H1 (cell line): Measurements from ENCODE around the gene SMS. TPM values are rescaled to one million over a fixed set of nuclear protein-coding genes. Genes with fewer than 3 reads are reported as not detected.

ENCODE experiments used
- ASH2L ChIP-seq: fragments of 200-600, 300-600 bp; sonication (generic); IDR thresholded peaks from one replicate; pipeline ENCODE4 v1.7.1; 2017; ENCODE audit warnings: low read length
- BRCA1 ChIP-seq: IDR thresholded peaks from 2 replicates; pipeline ENCODE4 v1.6.1; 2012; ENCODE audit warnings: low read depth, low read length, improper control_type of control experiment
- CHD1 ChIP-seq: IDR thresholded peaks from 2 replicates; pipeline ENCODE4 v1.6.1; 2012; ENCODE audit warnings: low read depth, low read length, improper control_type of control experiment
- CHD7 ChIP-seq: fragments of 300-600 bp; sonication (generic); IDR thresholded peaks from 2 replicates; pipeline ENCODE4 v1.7.1; 2012; ENCODE audit warnings: low read length, moderate library complexity, mild to moderate bottlenecking, inconsistent platforms; ENCODE audit not compliant: insufficient replicate concordance
- JUN ChIP-seq: IDR thresholded peaks from 2 replicates; pipeline ENCODE4 v1.6.1; 2011; ENCODE audit warnings: low read depth, mild to moderate bottlenecking, improper control_type of control experiment, low read length
- PHF8 ChIP-seq: fragments of 200-600 bp; sonication (generic); conservative IDR thresholded peaks from 2 replicates; pipeline ENCODE4 v1.7.1; 2012; ENCODE audit warnings: low read depth, mild to moderate bottlenecking, inconsistent platforms, low read length, moderate library complexity
- SIN3A ChIP-seq, 2 experiments: IDR thresholded peaks in 1 of 2; conservative IDR thresholded peaks in 1 of 2; 2 replicates each; pipeline ENCODE4 v1.6.1; 2011 to 2012; ENCODE audit warnings: low read length in 2 of 2, improper control_type of control experiment in 1 of 2, low read depth in 1 of 2, mild to moderate bottlenecking in 1 of 2
- SP2 ChIP-seq: IDR thresholded peaks from 2 replicates; pipeline ENCODE4 v1.6.1; 2012; ENCODE audit warnings: mild to moderate bottlenecking, low read length, inconsistent platforms
- SRF ChIP-seq: IDR thresholded peaks from 2 replicates; pipeline ENCODE4 v1.6.1; 2011; ENCODE audit warnings: mild to moderate bottlenecking, low read depth, low read length, moderate library complexity
- TBP ChIP-seq: IDR thresholded peaks from 2 replicates; pipeline ENCODE4 v1.6.1; 2011; ENCODE audit warnings: low read depth, low read length, improper control_type of control experiment
- TCF12 ChIP-seq: IDR thresholded peaks from 2 replicates; pipeline ENCODE4 v1.6.1; 2011; ENCODE audit warnings: low read depth, mild to moderate bottlenecking, low read length
- YY1 ChIP-seq: IDR thresholded peaks from 2 replicates; pipeline ENCODE4 v1.6.1; 2011; ENCODE audit warnings: low read depth, mild to moderate bottlenecking, low read length
- ZNF274 ChIP-seq: IDR thresholded peaks from 2 replicates; pipeline ENCODE4 v1.7.0; 2012; ENCODE audit warnings: low read length, borderline replicate concordance; ENCODE audit errors: extremely low read depth
- polyA plus RNA-seq, 7 experiments: library from polyadenylated mRNA; depleted of rRNA in 3 of 7; stranded (reverse) in 5 of 7; unstranded in 2 of 7; fragments of >200 nt in 5 of 7; fragments of 200-250 nt in 2 of 7; gene quantifications; 1 replicate in 5 of 7; 2 replicates in 1 of 7; 4 replicates in 1 of 7; pipeline versions ENCODE4 v1.2.1 to v1.2.3, GENCODE V29; 2011 to 2013; ENCODE audit warnings: missing spikeins in 2 of 7, mixed read lengths in 2 of 7
- total RNA-seq: library from RNA; stranded (reverse); fragmentation: NEBNext Ultra II Directional; extraction: Animal tissue kit (Norgen Biotek cat#: 25700); gene quantifications from 2 replicates; pipeline ENCODE4 v1.2.1, GENCODE V29; 2021

SMS gene
- total and polyA plus RNA-seq, 2 of the 8 experiments (the other 6 are each of a cell fraction or from before 2014, with no cell fraction given): 66.3 to 256 TPM

- TF ChIP-seq CHD7: no peak
- no peak for TF ChIP-seq TCF12
- TF ChIP-seq SRF: no peak
- TF ChIP-seq SIN3A (conservative IDR thresholded peaks at IDR 0.05 in 1 of 2, IDR thresholded peaks at IDR 0.05 in 1 of 2; ENCODE audit: low read depth in 1 of 2, low read length in 2 of 2): no peak
- TF ChIP-seq SP2: no peak
- no peak for TF ChIP-seq JUN
- TF ChIP-seq ASH2L: no peak
- no peak for TF ChIP-seq YY1
- TF ChIP-seq PHF8: no peak
- TF ChIP-seq BRCA1: no peak
- TF ChIP-seq TBP: no peak
- no peak for TF ChIP-seq CHD1
- no peak for TF ChIP-seq ZNF274
These were observed 22.8 kb downstream of the SMS start (continued) for GRCh38 chrX:21963269-21963668.
